Endothelial cell of hepatic sinusoid (primary cell): Measurements from ENCODE around the gene HNRNPA2B1.
"Not testable (repeated sequence)": the region's sequence is repeated elsewhere in the genome, so short reads cannot be mapped to it uniquely, and the experiment has no call there.

Experiments used
- in situ Hi-C: cut with HindIII; loops from 2 replicates; pipeline ENCODE4 v1.10.0; 2017; ENCODE audit warnings: low sequenced_read_pairs

HNRNPA2B1 gene

GRCh38 chr7:26169271-26169670 is 31.3 kb downstream of the HNRNPA2B1 start:
- in situ Hi-C loops: no loop called here

GRCh38 chr7:26168458-26169023 is 32.0 kb downstream of the HNRNPA2B1 start:
- in situ Hi-C loops: no loop called here

DNA sequence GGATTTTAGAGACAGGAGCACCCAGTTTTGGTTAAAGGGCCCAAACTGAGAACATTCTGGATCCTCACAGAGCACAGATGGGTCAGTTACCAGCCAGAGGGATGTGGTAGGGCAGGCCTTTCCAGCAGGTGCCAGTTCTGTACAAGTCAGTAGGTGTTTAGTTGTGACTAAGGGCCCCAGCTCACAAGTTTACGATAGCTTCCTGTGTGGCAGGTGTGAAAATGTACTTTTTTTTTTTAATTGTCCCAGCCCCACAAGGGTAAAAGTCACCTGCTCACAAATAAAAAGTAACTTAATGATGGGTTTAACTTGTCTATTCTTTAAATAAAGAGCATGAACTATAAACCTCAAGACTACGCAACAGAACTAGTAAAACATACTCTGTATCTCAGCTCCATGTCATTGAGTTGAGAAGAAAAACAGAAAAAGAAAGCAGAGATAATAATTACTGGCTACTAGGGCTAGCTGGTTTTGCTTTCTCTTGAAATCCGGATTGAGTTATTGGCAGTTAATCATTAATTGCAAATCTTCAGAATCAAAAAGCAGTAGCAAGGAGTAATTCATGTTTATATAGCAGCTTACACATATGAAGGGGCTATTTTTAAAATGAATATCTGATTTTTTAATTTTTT is 33.1 kb downstream of the HNRNPA2B1 start:
- in situ Hi-C loops: no loop called here

GRCh38 chr7:26166684-26167266 is 33.8 kb downstream of the HNRNPA2B1 start:
- in situ Hi-C loops: no loop called here

DNA sequence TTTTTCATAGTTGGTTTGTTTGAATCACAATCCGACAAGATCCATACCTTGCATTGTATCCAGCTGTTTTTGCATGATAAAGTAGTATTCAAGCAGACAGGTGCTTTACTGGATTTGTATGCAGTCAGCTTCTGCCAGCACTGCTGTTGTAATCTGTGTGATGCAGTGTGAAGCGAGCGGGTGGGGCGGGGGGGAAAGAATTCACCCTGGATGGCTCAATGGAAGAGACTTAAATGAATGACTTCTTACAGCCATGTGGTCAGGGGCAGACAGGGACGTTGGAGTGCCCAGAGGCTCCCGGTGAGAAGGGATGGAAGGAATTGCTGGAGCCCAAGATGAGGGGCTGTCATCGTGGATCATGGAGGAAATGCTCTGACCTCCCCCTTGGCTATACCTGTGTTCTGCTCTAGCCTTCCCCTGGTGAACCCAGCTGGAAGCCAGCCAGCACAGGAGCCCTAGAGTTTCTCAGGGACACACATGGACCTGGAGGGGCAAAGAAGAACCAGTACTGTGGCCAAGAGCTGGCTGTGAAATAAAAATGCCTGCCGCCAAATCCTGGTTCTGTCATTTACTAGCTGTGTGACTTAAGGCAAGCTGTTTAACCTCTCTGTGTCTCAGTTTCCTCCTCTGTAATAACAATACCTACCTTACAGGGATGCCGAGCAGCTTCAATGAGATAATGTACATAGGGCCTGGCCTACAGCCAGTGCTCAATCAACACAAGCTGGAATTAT is 34.4 kb downstream of the HNRNPA2B1 start:
- in situ Hi-C loops: no loop called here

GRCh38 chr7:26163804-26164203 is 36.7 kb downstream of the HNRNPA2B1 start:
- in situ Hi-C loops: not testable (repeated sequence)

DNA sequence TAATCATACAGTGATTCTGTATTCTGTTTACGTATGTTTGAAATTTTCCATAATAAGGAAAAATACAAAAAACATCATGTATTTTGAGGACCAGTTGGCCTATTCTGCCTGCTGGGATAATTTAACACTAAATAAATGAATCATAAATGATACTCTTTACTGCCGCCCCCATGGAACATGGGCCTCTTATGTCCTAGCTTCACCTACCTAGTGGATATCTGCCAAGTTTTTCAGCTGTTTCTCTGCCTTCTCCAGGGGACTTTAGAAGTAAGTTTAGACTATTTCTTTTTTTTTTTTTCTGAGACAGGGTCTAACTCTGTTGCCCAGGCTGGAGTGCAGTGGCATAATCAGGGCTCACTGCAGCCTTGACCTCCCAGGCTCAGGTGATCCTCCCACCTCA is 38.1 kb downstream of the HNRNPA2B1 start:
- in situ Hi-C loops: no loop called here

DNA sequence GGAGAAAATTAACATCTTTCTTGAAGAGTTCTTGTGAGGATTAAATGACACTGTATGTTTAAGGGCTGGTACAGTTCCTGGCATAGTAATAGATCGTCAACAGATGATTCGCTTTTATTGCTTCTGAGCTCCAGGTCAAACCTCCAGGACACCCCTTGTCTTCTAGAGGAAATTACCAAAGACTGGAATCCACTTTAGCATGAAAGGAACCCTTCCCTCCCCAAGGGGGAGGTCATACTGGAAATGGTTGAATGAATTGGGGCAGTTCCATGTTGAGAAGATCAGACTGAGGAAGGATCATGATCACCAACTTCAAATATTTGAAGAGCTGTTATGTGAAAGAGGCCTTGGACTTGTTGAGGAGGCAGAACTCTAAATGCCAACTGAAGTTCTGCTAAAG is 39.6 kb downstream of the HNRNPA2B1 start:
- in situ Hi-C loops: no loop called here

GRCh38 chr7:26159243-26159642 is 41.3 kb downstream of the HNRNPA2B1 start:
- in situ Hi-C loops: no loop called here

GRCh38 chr7:26157520-26158105 is 42.9 kb downstream of the HNRNPA2B1 start:
- in situ Hi-C loops: no loop called here

DNA sequence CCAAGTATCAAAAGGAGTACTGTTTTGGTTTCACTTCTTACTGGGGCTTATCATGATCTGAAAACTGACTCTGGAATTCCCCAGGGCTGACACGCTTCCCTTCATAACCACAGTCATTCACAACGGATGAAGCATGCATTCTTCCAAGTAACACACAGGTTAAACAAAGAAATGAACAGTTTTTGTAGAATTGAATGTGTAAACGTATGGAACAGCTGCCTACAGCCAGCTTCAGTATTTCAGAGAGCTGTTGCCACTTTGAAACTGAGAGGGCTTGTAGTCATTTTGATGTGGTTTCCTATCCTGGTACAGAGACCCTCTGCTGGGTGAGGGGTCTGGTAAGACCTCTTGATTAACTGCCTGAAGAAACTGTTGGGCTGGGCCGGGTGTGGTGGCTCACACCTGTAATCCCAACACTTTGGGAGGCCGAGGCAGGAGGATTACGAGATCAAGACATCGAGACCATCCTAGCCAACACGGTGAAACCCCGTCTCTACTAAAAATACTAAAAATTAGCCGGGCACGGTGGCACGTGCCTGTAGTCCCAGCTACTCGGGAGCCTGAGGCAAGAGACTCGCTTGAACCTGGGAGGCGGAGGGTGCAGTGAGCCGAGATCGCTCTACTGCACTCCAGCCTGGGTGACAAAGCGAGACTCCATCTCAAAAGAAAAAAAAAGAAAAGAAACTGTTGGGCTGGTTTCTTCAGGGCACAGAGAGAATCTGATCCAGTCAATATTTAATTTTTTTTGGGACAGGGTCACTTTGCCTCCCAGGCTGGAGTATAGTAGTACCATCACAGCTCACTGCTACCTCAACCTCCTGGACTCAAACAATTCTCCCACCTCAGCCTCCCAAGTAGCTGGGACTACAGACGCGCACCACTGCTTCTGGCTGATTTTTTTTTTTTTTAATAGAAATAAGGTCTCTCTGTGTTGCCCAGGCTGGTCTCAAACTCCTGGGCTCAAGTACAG is 43.8 kb downstream of the HNRNPA2B1 start:
- in situ Hi-C loops: no loop called here

DNA sequence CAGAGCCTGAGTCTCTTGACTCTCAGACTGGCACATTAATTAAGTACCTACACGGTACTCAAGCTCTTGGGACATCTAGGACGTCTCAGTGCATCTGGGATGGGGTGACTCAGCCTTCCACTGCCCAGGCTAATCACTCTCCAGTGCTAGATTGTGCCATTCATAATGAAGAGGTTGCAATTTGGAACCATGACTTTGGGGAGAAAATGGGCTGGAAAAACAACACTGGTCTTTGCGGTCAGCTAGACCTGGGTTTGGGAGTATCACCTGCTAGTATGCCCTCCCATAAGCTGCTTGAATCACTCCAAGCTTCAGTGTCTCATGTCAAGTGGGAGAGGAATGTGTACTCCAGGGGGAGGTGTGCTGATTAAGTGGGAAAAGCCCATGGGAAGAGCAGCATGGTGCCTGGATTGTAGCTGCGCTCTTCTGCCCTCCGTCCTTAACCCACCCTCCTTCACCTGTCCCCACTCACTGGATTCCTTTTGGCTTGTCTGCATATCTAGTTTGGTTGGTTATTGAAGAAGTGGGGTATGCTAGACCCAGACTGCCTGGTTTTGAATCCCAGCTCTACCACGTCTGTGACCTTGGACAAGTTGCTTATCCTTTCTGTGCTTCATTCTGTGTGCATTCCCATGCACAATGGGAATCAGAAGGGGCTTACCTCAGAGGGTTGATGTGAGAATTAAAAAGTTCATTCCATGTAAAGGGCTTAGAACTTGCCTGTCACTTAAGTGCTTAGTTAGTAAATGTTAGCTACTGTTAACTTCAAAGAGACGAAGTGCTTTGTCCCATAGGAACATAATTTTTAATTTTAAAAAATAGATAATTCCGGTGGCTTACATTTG is 44.8 kb downstream of the HNRNPA2B1 start:
- in situ Hi-C loops: no loop called here

- in situ Hi-C loops: loop anchor here (5.0 kb wide), 1 partner anchor 33 kb away; no protein-coding TSS in a partner anchor
Measured at GRCh38 chr7:26153823-26154783, 46.4 kb downstream of the HNRNPA2B1 start.

DNA sequence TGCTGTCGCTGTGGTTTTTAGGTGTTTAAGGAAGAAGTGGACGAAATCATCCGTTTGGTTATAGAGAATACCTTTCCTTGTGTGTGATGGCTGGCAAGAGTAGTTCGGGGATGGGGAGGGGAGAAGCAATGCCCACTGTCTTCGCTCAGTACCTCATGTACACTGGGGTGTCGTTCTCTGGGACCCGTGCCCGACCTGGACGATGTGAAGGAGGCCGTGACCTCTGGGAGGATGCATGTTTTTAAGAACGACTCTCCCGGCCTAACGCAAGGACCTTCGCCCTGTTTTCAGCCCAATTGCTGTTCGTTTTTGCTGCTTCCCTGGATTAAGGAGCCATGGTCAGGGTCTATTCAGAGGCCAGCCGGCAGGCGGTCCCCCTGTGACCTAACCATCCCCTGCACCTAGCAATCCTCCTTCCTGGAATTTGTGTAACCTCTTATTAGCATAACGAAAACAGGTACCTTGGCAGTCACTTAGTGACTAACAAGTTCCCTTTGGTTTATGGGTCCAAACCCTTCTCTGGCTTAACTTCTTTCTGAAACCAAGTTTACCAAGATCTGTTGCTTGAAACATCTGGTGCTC is 47.2 kb downstream of the HNRNPA2B1 start:
- in situ Hi-C loops: loop anchor here (5.0 kb wide), 1 partner anchor 34 kb away; no protein-coding TSS in a partner anchor

DNA sequence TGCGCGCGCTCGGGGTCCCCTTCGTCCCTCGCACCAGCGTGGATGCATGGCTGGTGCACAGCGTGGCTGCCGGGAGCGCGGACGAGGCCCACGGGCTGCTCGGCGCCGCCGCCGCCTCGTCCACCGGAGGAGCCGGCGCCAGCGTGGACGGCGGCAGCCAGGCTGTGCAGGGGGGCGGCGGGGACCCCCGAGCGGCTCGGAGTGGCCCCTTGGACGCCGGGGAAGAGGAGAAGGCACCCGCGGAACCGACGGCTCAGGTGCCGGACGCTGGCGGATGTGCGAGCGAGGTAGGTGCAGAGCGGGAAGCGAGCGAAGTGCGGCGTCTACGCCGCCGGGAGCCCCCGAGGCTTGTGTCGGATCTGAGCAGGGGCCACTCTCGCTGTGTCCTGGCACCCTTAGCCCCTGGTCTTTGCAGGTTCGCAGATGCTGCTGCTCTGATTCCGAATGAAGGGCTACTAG is 47.7 kb downstream of the HNRNPA2B1 start:
- in situ Hi-C loops: loop anchor here (5.0 kb wide), 1 partner anchor 34 kb away; no protein-coding TSS in a partner anchor

DNA sequence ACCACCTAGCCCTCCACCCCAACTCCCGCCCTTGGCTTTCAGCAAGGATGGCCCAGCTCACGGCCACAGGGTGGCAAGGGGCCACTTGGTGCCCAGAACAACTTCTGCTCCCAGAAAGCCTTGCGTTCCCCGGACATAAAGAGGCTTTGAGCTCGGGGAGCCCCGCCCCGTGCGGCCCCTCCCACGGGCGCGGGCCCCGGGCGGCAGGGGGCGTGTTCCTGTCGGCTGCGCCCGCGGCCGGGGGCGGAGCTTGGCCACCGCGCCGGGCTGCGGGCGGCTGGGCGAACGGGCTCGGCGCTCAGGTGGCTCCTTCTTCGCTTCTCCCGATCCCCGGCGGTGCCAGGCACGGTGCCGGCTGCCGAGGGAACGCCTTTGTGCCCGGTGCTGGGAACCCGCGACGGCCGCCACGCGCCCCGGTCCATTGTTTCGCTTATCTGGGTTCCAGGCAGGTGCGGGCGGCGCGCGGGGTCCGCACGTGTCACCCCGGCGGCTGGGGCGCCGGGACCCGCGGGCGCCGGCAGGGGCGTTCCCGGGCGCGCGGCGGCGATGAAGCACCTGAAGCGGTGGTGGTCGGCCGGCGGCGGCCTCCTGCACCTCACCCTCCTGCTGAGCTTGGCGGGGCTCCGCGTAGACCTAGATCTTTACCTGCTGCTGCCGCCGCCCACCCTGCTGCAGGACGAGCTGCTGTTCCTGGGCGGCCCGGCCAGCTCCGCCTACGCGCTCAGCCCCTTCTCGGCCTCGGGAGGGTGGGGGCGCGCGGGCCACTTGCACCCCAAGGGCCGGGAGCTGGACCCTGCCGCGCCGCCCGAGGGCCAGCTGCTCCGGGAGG is 48.4 kb downstream of the HNRNPA2B1 start, which contains the start of gene NFE2L3:
Gene NFE2L3, plus strand, starts transcription at position 246 of the 829 bp plus-strand sequence. Its CDS starts 301 bp downstream, at position 547.
- in situ Hi-C loops: loop anchor here (5.0 kb wide), 1 partner anchor 35 kb away; no protein-coding TSS in a partner anchor

DNA sequence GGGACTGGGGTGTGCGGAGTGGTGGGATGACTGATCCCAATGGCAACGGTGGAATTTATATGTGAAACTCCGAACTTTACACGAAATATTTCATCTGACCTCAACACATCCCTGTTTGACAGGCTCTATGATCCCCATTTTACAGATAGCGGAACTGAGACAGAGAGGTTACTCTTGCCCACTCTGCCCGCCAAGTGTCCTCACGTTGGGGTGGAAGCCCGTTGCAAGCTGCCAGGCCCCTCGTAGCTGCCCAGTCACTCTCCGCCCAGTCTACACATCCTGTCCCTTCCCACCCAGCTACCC is 48.9 kb downstream of the HNRNPA2B1 start:
- in situ Hi-C loops: loop anchor here (5.0 kb wide), 1 partner anchor 36 kb away; no protein-coding TSS in a partner anchor
